NOMO-1 treated with dmso at 0.1 percent for 144 hours (cell line): ENCODE results near the gene SUSD1.

Source experiments
- DNase-seq: peaks from one replicate; lab custom pipeline; 2025; ENCODE audit not compliant: unreplicated experiment; lab: John Stamatoyannopoulos, UW

The SUSD1 gene

DNA sequence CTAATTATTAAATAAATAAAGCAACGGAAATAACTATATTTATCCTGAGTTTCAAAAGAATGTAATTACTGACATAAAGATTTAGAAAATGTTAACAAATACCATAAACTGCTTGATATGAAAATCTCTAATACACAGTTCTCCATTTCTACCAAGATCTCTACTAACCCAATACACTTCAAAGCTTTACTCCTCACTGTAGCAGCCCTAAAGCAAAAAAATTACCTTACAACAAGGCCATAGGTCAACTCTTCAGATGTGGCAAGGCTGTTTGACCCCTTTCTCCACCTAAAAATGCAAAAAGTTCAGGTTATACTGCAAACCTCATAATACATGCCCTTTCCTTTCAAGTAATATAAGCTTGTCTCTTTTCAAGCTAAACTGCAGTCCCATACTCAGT is 181.8 kb downstream of the SUSD1 start:
- DNase-seq, result no peak

DNA sequence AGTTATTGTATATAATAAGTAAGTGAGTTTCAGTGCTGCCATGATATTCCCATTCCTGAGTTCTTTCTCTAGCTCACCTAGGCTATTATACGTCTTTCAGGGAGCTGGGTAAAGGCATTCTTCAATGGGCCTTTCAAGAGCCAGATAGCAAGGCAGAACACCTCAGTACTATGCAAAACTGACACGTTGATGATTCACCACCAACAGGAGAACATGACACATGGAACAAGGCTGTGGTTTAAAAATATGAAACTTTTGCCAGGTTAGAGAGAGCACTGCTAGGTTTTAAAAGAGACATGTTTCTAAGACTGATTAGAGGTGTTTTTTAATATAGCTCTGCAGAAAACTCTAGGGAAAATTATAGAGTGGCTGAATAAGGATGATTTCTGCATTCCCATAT is 182.6 kb downstream of the SUSD1 start:
- DNase-seq, result no peak

DNA sequence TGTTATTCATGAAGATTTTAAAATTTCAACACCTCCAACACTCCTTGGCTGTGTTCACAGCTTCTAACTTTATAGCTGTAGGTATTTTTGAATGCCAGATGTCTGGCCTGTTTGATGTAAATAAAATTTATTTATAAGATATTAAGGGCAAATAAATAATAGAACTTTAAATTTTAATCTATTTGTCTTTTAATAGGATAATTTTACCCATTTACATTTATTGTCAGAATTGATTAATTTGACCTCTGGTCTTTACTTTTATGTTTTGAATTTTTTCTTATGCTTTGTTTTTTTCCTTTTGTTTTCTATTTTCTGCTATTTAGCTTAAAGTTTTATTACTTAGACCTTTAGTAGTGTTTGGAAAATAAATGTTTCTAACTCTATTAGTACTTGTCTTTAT is 183.9 kb downstream of the SUSD1 start:
- DNase-seq, result no peak
